Common myeloid progenitor, CD34-positive (primary cell): Measurements from ENCODE around the gene WDFY4.

Experiments used
- CTCF ChIA-PET: fragments of 350-600 bp; sonication (Branson Sonifier 250); formaldehyde crosslinking; loops from one replicate; lab custom pipeline; 2021; ENCODE audit warnings: antibody characterized with exemption; lab: Charles Lee
- POLR2A ChIA-PET: fragments of 350-600 bp; sonication (Branson Sonifier 250); formaldehyde crosslinking; loops from one replicate; lab custom pipeline; 2021; ENCODE audit warnings: antibody characterized with exemption; lab: Charles Lee
- DNase-seq, 3 donors: peaks; one replicate each; pipeline versions ENCODE4 v3.0.0 to v3.0.0-alpha.2; 2013
- H3K27ac ChIP-seq, 2 experiments: 1 replicate in 1 of 2; 2 replicates in 1 of 2; pipeline ENCODE4 v1.7.0; 2013; ENCODE audit warnings: inconsistent platforms in 2 of 2, low read length in 2 of 2, mild to moderate bottlenecking in 2 of 2, low read depth in 1 of 2, moderate library complexity in 1 of 2; ENCODE audit not compliant: severe bottlenecking in 2 of 2, insufficient read depth in 1 of 2, poor library complexity in 1 of 2
- H3K27me3 ChIP-seq, 5 experiments: replicated peaks in 2 of 5; 1 replicate in 3 of 5; 2 replicates in 2 of 5; pipeline versions ENCODE4 v1.6.1 to v1.7.0; 2013; ENCODE audit warnings: low read length in 4 of 5, mild to moderate bottlenecking in 2 of 5, moderate library complexity in 2 of 5, inconsistent platforms in 1 of 5; ENCODE audit not compliant: insufficient read depth in 5 of 5, control insufficient read depth in 4 of 5
- H3K36me3 ChIP-seq, 4 experiments: 1 replicate in 2 of 4; 2 replicates in 2 of 4; pipeline versions ENCODE4 v1.6.1 to v1.7.0; 2013; ENCODE audit warnings: low read length in 3 of 4, control low read depth in 1 of 4, mild to moderate bottlenecking in 1 of 4; ENCODE audit not compliant: control insufficient read depth in 4 of 4, insufficient read depth in 4 of 4
- H3K4me1 ChIP-seq, 4 experiments: 1 replicate in 3 of 4; 2 replicates in 1 of 4; pipeline versions ENCODE4 v1.6.1 to v1.7.1; 2013; ENCODE audit warnings: low read length in 3 of 4, mild to moderate bottlenecking in 3 of 4, control low read depth in 1 of 4, inconsistent platforms in 1 of 4, moderate library complexity in 1 of 4; ENCODE audit not compliant: control insufficient read depth in 4 of 4, insufficient read depth in 4 of 4; ENCODE audit errors: control extremely low read depth in 1 of 4
- H3K4me3 ChIP-seq, 7 experiments: 1 replicate in 4 of 7; 2 replicates in 3 of 7; pipeline versions ENCODE4 v1.5.1 to v1.7.0; 2013; ENCODE audit warnings: mild to moderate bottlenecking in 7 of 7, low read length in 6 of 7, moderate library complexity in 6 of 7, inconsistent platforms in 2 of 7, low read depth in 2 of 7, control low read depth in 1 of 7; ENCODE audit not compliant: insufficient read depth in 4 of 7, control insufficient read depth in 1 of 7; ENCODE audit errors: extremely low read depth in 1 of 7
- H3K9me3 ChIP-seq, 5 experiments: 1 replicate in 4 of 5; 2 replicates in 1 of 5; pipeline versions ENCODE4 v1.6.1 to v1.7.1; 2013; ENCODE audit warnings: low read length in 4 of 5, mild to moderate bottlenecking in 2 of 5, inconsistent platforms in 1 of 5, low read depth in 1 of 5, moderate library complexity in 1 of 5; ENCODE audit not compliant: control insufficient read depth in 4 of 5, insufficient read depth in 2 of 5; ENCODE audit errors: control extremely low read depth in 1 of 5
- WGBS: methylation state at CpG from one replicate; pipeline ENCODE4 v1.1.5; 2013; ENCODE audit not compliant: insufficient coverage; 5-methylcytosine and 5-hydroxymethylcytosine counted together

WDFY4 gene

DNA sequence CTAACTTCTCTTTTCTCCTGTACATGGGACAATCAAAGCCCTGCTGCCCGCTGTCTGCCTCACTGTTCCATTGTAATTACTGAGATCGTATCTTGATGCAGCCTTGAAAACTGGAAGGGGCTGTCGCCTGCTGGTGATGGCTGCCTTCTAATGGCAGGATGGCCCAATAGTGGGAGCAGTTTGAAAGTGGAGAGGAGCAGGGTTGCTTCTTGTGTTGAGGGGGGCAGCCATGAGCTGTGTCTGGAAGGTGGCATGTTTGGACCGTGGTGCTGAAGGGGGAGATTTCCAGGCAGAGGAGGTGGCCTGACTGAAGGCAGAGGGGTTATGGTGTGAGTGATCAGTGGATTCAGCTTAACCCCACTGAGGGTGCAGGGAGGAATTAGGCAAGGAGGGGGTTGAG lies 8.1 kb downstream of the WDFY4 start:
- DNase-seq, result no peak
- POLR2A ChIA-PET, result no interaction called here
- WGBS, result 100% methylated on average over 3 of the region's 4 CpGs
- H3K4me3 ChIP-seq, result no peak overlapping the region
- no peaks in the 10 kb centered on the region for H3K27me3 ChIP-seq
- peaks cover 2 to 51% (median 7%) of the 10 kb centered on the region in 4 experiments for H3K36me3 ChIP-seq
- H3K27ac ChIP-seq, result no peak overlapping the region
- CTCF ChIA-PET, result interaction anchor here (1.0 kb wide), 1 partner anchor 35 kb away, joined by 3 read pairs; no protein-coding TSS in a partner anchor
- no peaks in the 10 kb centered on the region for H3K9me3 ChIP-seq
- H3K4me1 ChIP-seq, result peaks cover 0 to 13% (median 2%) of the 10 kb centered on the region in 4 experiments

DNA sequence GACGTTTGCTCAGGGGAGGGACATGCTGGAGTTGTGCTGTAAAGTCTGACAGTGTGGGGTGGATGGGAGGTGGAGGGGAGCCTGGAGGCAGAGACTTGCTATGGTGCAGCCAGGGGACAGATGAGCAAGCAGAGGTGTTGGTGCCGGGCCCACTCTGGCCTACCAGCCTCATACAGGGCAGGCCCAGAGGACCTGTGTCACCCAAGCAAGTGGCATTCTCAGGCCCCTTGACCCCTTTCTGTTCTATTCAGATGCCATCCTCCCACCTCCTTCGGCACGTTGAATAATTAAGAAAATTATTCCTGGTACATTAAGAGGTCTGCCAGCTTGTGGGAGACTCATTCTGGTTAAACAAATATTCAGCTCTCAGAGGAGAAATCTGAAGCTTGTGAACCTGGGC lies 8.5 kb downstream of the WDFY4 start:
- H3K4me1 ChIP-seq, result peaks cover 0 to 13% (median 2%) of the 10 kb centered on the region in 4 experiments
- POLR2A ChIA-PET, result no interaction called here
- CTCF ChIA-PET, result interaction anchor here (1.0 kb wide), 1 partner anchor 35 kb away, joined by 3 read pairs; no protein-coding TSS in a partner anchor
- no peak overlapping the region for H3K4me3 ChIP-seq
- WGBS, result 100% methylated on average over 3 of the region's 4 CpGs
- H3K36me3 ChIP-seq, result peaks cover 2 to 56% (median 7%) of the 10 kb centered on the region in 4 experiments
- no peak overlapping the region for H3K27ac ChIP-seq
- no peaks in the 10 kb centered on the region for H3K27me3 ChIP-seq
- DNase-seq, result no peak
- H3K9me3 ChIP-seq, result no peaks in the 10 kb centered on the region

DNA sequence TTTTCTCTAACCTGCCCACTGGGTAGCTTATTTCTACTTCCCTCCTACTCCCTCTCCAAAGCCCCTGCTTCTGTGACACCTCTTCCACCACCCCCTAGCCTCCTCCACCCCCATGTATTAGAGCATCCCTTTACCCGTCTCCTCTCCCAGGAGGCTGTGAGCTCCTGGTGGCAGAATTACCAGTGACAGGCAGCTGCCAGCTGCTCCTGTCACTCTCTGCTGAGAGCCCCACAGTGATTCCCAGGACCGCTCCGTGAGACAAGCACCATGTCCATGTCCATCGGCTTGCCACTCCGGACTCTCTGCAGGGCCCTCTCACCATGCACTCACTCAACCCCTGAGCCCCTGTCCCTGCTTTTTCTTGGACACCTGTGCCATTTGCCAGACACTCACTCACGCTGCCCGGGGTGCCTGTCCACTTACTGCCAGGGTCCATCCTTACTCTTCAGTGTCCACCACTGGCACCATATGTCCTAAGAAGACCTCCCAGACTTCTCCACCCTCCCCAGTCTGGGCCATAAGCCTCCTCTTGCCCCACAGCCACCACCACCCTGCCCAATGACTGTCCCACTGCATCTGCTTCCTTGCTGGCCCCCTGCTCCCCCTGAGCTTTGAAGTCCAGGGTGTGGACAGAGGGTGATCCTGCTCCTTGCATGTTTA lies 9.8 kb downstream of the WDFY4 start:
- H3K36me3 ChIP-seq, result peaks cover 2 to 67% (median 7%) of the 10 kb centered on the region in 4 experiments
- DNase-seq, result no peak
- H3K27me3 ChIP-seq, result no peaks in the 10 kb centered on the region
- ChIA-PET CTCF (interaction anchor here (1.2 to 1.4 kb wide), 2 partner anchors 10 to 39 kb away, joined by 4 read pairs; partner anchors contain the start of gene WDFY4), POLR2A (no interaction called here)
- H3K4me1 ChIP-seq, result peaks cover 0 to 18% (median 4%) of the 10 kb centered on the region in 4 experiments
- 100% methylated on average over 5 of the region's 7 CpGs for WGBS
- H3K4me3 ChIP-seq, result no peak overlapping the region
- H3K27ac ChIP-seq, result no peak overlapping the region
- H3K9me3 ChIP-seq, result no peaks in the 10 kb centered on the region

DNA sequence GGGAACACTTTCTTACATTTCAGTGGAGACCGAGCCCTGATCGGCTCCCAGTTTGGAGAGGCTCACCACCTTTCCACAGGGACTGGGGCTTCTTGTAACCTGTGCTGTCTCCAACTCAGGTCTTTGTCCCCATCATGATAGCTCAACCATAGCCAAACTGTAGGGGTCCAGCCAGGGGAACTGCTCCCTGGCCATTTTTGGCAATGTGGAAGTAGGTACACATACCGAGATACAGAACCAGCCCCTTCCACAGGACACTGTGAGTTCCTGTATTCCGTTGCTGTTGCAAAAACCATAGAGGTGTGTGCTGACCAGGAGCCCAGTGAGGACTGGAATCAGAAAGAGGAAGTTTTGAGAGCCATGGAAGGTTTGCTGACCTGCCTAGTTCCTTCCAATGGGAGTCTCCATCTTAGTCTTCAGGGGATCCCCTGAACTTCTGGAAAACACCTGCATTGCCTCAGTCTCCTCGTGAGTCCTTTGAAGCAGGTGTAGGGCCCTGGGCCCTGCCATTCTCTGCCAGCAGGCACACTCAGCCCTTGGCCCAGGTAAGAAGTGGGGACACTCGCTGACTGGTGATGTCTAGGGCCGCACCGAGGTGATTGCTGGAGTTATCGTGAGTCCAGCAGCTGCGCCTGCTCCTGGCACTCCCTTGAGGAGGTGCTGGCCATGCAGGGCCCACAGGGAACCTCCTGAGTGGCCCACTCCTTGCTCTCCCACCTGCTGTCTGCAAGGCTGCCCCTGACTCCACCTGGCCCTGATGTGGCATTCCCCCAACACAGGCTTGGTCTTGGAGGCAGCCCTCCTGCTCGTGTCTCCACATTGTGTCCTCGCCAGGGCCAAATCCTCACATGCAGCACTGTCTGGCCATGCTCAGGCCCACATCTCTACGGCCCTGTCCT lies 11.2 kb downstream of the WDFY4 start:
- CTCF ChIA-PET, result interaction anchor here (1.4 kb wide), 2 partner anchors 32 to 40 kb away, joined by 3 to 4 read pairs; no protein-coding TSS in a partner anchor

GRCh38 chr10:48696535-48696873 lies 11.8 kb downstream of the WDFY4 start:
- Histone ChIP-seq H3K36me3 (peaks cover 2 to 69% (median 7%) of the 10 kb centered on the region in 4 experiments), H3K4me1 (peaks cover 2 to 30% (median 10%) of the 10 kb centered on the region in 4 experiments), H3K27me3 (no peaks in the 10 kb centered on the region), H3K4me3 (no peak overlapping the region), H3K9me3 (no peaks in the 10 kb centered on the region), H3K27ac (no peak overlapping the region)
- DNase-seq, result no peak
- POLR2A ChIA-PET, result no interaction called here
- CTCF ChIA-PET, result interaction anchor here (1.4 kb wide), 1 partner anchor 32 kb away, joined by 3 read pairs; no protein-coding TSS in a partner anchor
- 86% methylated on average over 4 of the region's 4 CpGs for WGBS

More for the DNA sequence above, 11.2 kb downstream of the WDFY4 start:
- H3K36me3 ChIP-seq, result peaks cover 2 to 69% (median 7%) of the 10 kb centered on the region in 4 experiments
- H3K27me3 ChIP-seq, result no peaks in the 10 kb centered on the region
- no peak overlapping the region for H3K4me3 ChIP-seq
- no peaks in the 10 kb centered on the region for H3K9me3 ChIP-seq
- 94% methylated on average over 13 of the region's 13 CpGs for WGBS
- peaks cover 0 to 27% (median 9%) of the 10 kb centered on the region in 4 experiments for H3K4me1 ChIP-seq
- no peak for DNase-seq
- POLR2A ChIA-PET, result no interaction called here
- no peak overlapping the region for H3K27ac ChIP-seq

- H3K27me3 ChIP-seq, result no peaks in the 10 kb centered on the region
- POLR2A ChIA-PET, result no interaction called here
- 100% methylated on average over 4 of the region's 5 CpGs for WGBS
Measured at GRCh38 chr10:48697091-48697490, 12.4 kb downstream of the WDFY4 start.

More at GRCh38 chr10:48697091-48697490, 12.4 kb downstream of the WDFY4 start:
- Histone ChIP-seq H3K4me3 (no peak overlapping the region), H3K36me3 (peaks cover 2 to 71% (median 5%) of the 10 kb centered on the region in 4 experiments), H3K27ac (no peak overlapping the region), H3K4me1 (peaks cover 2 to 29% (median 15%) of the 10 kb centered on the region in 4 experiments), H3K9me3 (no peaks in the 10 kb centered on the region)
- no peak for DNase-seq
- CTCF ChIA-PET, result interaction anchor here (1.0 to 1.4 kb wide), 2 partner anchors 9 to 33 kb away, joined by 3 read pairs; no protein-coding TSS in a partner anchor
